Naive thymus-derived CD8-positive, alpha-beta T cell (primary cell): Measurements from ENCODE around the gene AMH. TPM values are rescaled to one million over a fixed set of nuclear protein-coding genes. Genes with fewer than 3 reads are reported as not detected.
A peak's percentile ranks its signal among the peaks of the same experiment; 100 is the strongest.

Experiments used
- ATAC-seq, 2 donors: fragments of 150-1000 bp; cut with Tn5 transposase in 1 of 2; sonication (Bioruptor Pico), chemical (Tn5 transposase) in 1 of 2; 1 replicate in 1 of 2; 2 replicates in 1 of 2; pipeline ENCODE4 v1.10.0; 2021; ENCODE audit warnings: mild to moderate bottlenecking in 2 of 2, moderate library complexity in 2 of 2
- POLR2A ChIA-PET: fragments of 350-600 bp; sonication (Branson Sonifier 250); formaldehyde crosslinking; loops from one replicate; lab custom pipeline; 2021; ENCODE audit warnings: antibody characterized with exemption; lab: Charles Lee
- DNase-seq, 10 donors: peaks; one replicate each; pipeline versions ENCODE4 v3.0.0 to v3.0.0-alpha.2; 2020 to 2022
- H3K27ac Mint-ChIP-seq, 10 donors: one replicate each; pipeline ENCODE4 v1.8.0; 2020 to 2022; ENCODE audit warnings: mild to moderate bottlenecking in 10 of 10, mixed read lengths in 10 of 10, moderate library complexity in 4 of 10, inconsistent platforms in 1 of 10
- H3K27me3 Mint-ChIP-seq, 5 donors: one replicate each; pipeline ENCODE4 v1.8.0; 2021 to 2022; ENCODE audit warnings: mixed read lengths in 5 of 5
- H3K36me3 Mint-ChIP-seq, 3 donors: one replicate each; pipeline ENCODE4 v1.8.0; 2020 to 2022; ENCODE audit warnings: mixed read lengths in 3 of 3, mild to moderate bottlenecking in 2 of 3, inconsistent platforms in 1 of 3
- H3K4me1 Mint-ChIP-seq, 4 donors: one replicate each; pipeline ENCODE4 v1.8.0; 2021 to 2022; ENCODE audit warnings: mixed read lengths in 4 of 4
- H3K4me3 Mint-ChIP-seq, 10 donors: one replicate each; pipeline ENCODE4 v1.8.0; 2020 to 2022; ENCODE audit warnings: mild to moderate bottlenecking in 10 of 10, mixed read lengths in 10 of 10, moderate library complexity in 6 of 10, inconsistent platforms in 1 of 10
- H3K9me3 Mint-ChIP-seq, 9 donors: one replicate each; pipeline ENCODE4 v1.8.0; 2020 to 2022; ENCODE audit warnings: mixed read lengths in 9 of 9, mild to moderate bottlenecking in 3 of 9, inconsistent platforms in 1 of 9, moderate library complexity in 1 of 9
- polyA plus RNA-seq, 3 donors: library from polyadenylated mRNA; unstranded; fragments of 300-500 nt; fragmentation: Illumina TruSeq; gene quantifications; one replicate each; pipeline ENCODE4 v1.2.3, GENCODE V29; 2021
- total RNA-seq, 8 experiments: library from RNA in 2 of 8; stranded (reverse) in 2 of 8; gene quantifications; one replicate each; pipeline ENCODE4 v1.2.3 and lab custom pipeline; 2021 to 2026

Gene AMH
- total and polyA plus RNA-seq, 5 experiments from 2014 or later = 13.6 to 14.0 TPM; not detected in 3

- Mint-ChIP-seq H3K27ac (peak overlapping the region; percentile 66 to 96 (median 92)), H3K9me3 (peaks cover 0 to 2% (median 0%) of the 10 kb centered on the region in 9 donors), H3K27me3 (no peaks in the 10 kb centered on the region), H3K4me1 (peaks cover 10 to 54% (median 34%) of the 10 kb centered on the region in 4 donors), H3K4me3 (peak overlapping the region; percentile 87 to 97 (median 90)), H3K36me3 (peaks cover 0 to 25% (median 5%) of the 10 kb centered on the region in 3 donors)
- no peak for DNase-seq
- POLR2A ChIA-PET = interaction anchor here (0.7 to 11.8 kb wide), 5 partner anchors 14 to 337 kb away, joined by 3 to 370 read pairs (median 5); partner anchors contain the start of genes AMH, JSRP1, PLEKHJ1 and SF3A2
- peak in 1 of 2 donors; percentile 5 for ATAC-seq
Measured at GRCh38 chr19:2268861-2269243, 19.7 kb downstream of the AMH start.

GRCh38 chr19:2269244-2270156 is 20.4 kb downstream of the AMH start:
- H3K27me3 Mint-ChIP-seq = no peaks in the 10 kb centered on the region
- ATAC-seq (peak; percentile 77 to 85), DNase-seq (peak; percentile 98 to 100 (median 99))
- peaks cover 15 to 55% (median 40%) of the 10 kb centered on the region in 4 donors for H3K4me1 Mint-ChIP-seq
- H3K27ac Mint-ChIP-seq = peak overlapping the region; percentile 76 to 96 (median 93)
- H3K4me3 Mint-ChIP-seq = peak overlapping the region; percentile 87 to 97 (median 90)
- peaks cover 0 to 28% (median 5%) of the 10 kb centered on the region in 3 donors for H3K36me3 Mint-ChIP-seq
- POLR2A ChIA-PET = interaction anchor here (0.7 to 12.1 kb wide), 22 partner anchors 14 to 372 kb away, joined by 3 to 370 read pairs (median 4); partner anchors contain the start of genes AMH, JSRP1, LINGO3 and PEAK3
- H3K9me3 Mint-ChIP-seq = peaks cover 0 to 2% (median 0%) of the 10 kb centered on the region in 9 donors

- Mint-ChIP-seq H3K36me3 (peaks cover 0 to 30% (median 5%) of the 10 kb centered on the region in 3 donors), H3K9me3 (peaks cover 0 to 2% (median 0%) of the 10 kb centered on the region in 9 donors), H3K4me1 (peaks cover 18 to 54% (median 44%) of the 10 kb centered on the region in 4 donors), H3K27me3 (no peaks in the 10 kb centered on the region), H3K4me3 (peak overlapping the region; percentile 87 to 97 (median 90)), H3K27ac (peak overlapping the region; percentile 76 to 96 (median 93))
- POLR2A ChIA-PET = interaction anchor here (0.8 to 12.1 kb wide), 21 partner anchors 15 to 349 kb away, joined by 3 to 370 read pairs (median 5); partner anchors contain the start of genes AMH, JSRP1, LINGO3 and PEAK3
- DNase-seq (peak in 2 of 10 donors; percentile 36 to 52), ATAC-seq (no peak)
Measured at GRCh38 chr19:2270157-2270422, 21.0 kb downstream of the AMH start.

- H3K36me3 Mint-ChIP-seq = peaks cover 0 to 31% (median 5%) of the 10 kb centered on the region in 3 donors
- no peaks in the 10 kb centered on the region for H3K27me3 Mint-ChIP-seq
- POLR2A ChIA-PET = interaction anchor here (0.6 to 12.1 kb wide), 19 partner anchors 15 to 348 kb away, joined by 3 to 370 read pairs (median 5); partner anchors contain the start of genes AMH, GADD45B, JSRP1 and LINGO3
- H3K4me1 Mint-ChIP-seq = peaks cover 18 to 55% (median 46%) of the 10 kb centered on the region in 4 donors
- H3K9me3 Mint-ChIP-seq = peaks cover 0 to 2% (median 0%) of the 10 kb centered on the region in 9 donors
- peak overlapping the region; percentile 87 to 97 (median 90) for H3K4me3 Mint-ChIP-seq
- ATAC-seq = peak; percentile 25 to 35
- H3K27ac Mint-ChIP-seq = peak overlapping the region in 9 of 10 donors; percentile 69 to 96 (median 92)
- DNase-seq = peak; percentile 61 to 85 (median 68)
Measured at GRCh38 chr19:2270423-2271233, 21.5 kb downstream of the AMH start.

- Mint-ChIP-seq H3K27me3 (no peaks in the 10 kb centered on the region), H3K4me1 (peaks cover 18 to 52% (median 42%) of the 10 kb centered on the region in 4 donors), H3K36me3 (peaks cover 0 to 31% (median 5%) of the 10 kb centered on the region in 3 donors), H3K27ac (peak overlapping the region; percentile 90 to 96 (median 94)), H3K4me3 (peak overlapping the region; percentile 88 to 97 (median 90)), H3K9me3 (peaks cover 0 to 2% (median 0%) of the 10 kb centered on the region in 9 donors)
- DNase-seq (peak in 3 of 10 donors; percentile 13 to 63 (median 34)), ATAC-seq (no peak)
- POLR2A ChIA-PET = interaction anchor here (0.6 to 12.1 kb wide), 21 partner anchors 14 to 347 kb away, joined by 3 to 370 read pairs (median 6); partner anchors contain the start of genes AMH, GADD45B, JSRP1 and LINGO3
Measured at GRCh38 chr19:2271234-2272103, 22.3 kb downstream of the AMH start.

- peaks cover 19 to 41% (median 38%) of the 10 kb centered on the region in 4 donors for H3K4me1 Mint-ChIP-seq
- H3K27ac Mint-ChIP-seq = peak overlapping the region; percentile 79 to 95 (median 88)
- peak overlapping the region; percentile 36 to 89 (median 72) for H3K4me3 Mint-ChIP-seq
- peaks cover 0 to 36% (median 5%) of the 10 kb centered on the region in 3 donors for H3K36me3 Mint-ChIP-seq
- no peaks in the 10 kb centered on the region for H3K27me3 Mint-ChIP-seq
- H3K9me3 Mint-ChIP-seq = peaks cover 0 to 2% (median 0%) of the 10 kb centered on the region in 9 donors
- DNase-seq = peak; percentile 64 to 90 (median 78)
- ATAC-seq = peak; percentile 24 to 44
- POLR2A ChIA-PET = interaction anchor here (0.7 to 12.1 kb wide), 16 partner anchors 12 to 397 kb away, joined by 3 to 370 read pairs (median 7); partner anchors contain the start of genes AMH, GADD45B, JSRP1 and LSM7
Measured at GRCh38 chr19:2273356-2274184, 24.4 kb downstream of the AMH start.

- no peak for DNase-seq
- POLR2A ChIA-PET = interaction anchor here (0.6 to 12.1 kb wide), 19 partner anchors 11 to 398 kb away, joined by 3 to 370 read pairs (median 7); partner anchors contain the start of genes AMH, GADD45B, JSRP1 and LSM7
- peaks cover 19 to 39% (median 37%) of the 10 kb centered on the region in 4 donors for H3K4me1 Mint-ChIP-seq
- H3K4me3 Mint-ChIP-seq = peak overlapping the region; percentile 15 to 89 (median 66)
- H3K36me3 Mint-ChIP-seq = peaks cover 0 to 36% (median 5%) of the 10 kb centered on the region in 3 donors
- H3K9me3 Mint-ChIP-seq = peaks cover 0 to under 1% (median 0%) of the 10 kb centered on the region in 9 donors
- ATAC-seq = no peak
- H3K27me3 Mint-ChIP-seq = no peaks in the 10 kb centered on the region
- H3K27ac Mint-ChIP-seq = peak overlapping the region; percentile 79 to 95 (median 88)
Measured at GRCh38 chr19:2274185-2274711, 25.1 kb downstream of the AMH start.

GRCh38 chr19:2274931-2275535 is 25.9 kb downstream of the AMH start:
- H3K27ac Mint-ChIP-seq = peak overlapping the region in 9 of 10 donors; percentile 31 to 94 (median 87)
- ATAC-seq (peak; percentile 17 to 24), DNase-seq (peak in 5 of 10 donors; percentile 56 to 85 (median 64))
- POLR2A ChIA-PET = interaction anchor here (0.6 to 12.1 kb wide), 17 partner anchors 11 to 201 kb away, joined by 3 to 370 read pairs (median 7); partner anchors contain the start of genes AMH, GADD45B, JSRP1 and LSM7
- peak overlapping the region in 8 of 10 donors; percentile 13 to 79 (median 32) for H3K4me3 Mint-ChIP-seq
- no peaks in the 10 kb centered on the region for H3K27me3 Mint-ChIP-seq
- H3K4me1 Mint-ChIP-seq = peaks cover 19 to 39% (median 37%) of the 10 kb centered on the region in 4 donors
- H3K9me3 Mint-ChIP-seq = no peaks in the 10 kb centered on the region
- peaks cover 0 to 31% (median 5%) of the 10 kb centered on the region in 3 donors for H3K36me3 Mint-ChIP-seq

GRCh38 chr19:2275588-2276428 is 26.7 kb downstream of the AMH start:
- Mint-ChIP-seq H3K27me3 (no peaks in the 10 kb centered on the region), H3K27ac (peak overlapping the region in 1 of 10 donors; percentile 88), H3K4me1 (peaks cover 19 to 41% (median 38%) of the 10 kb centered on the region in 4 donors), H3K4me3 (no peak overlapping the region), H3K36me3 (peaks cover 0 to 31% (median 5%) of the 10 kb centered on the region in 3 donors), H3K9me3 (no peaks in the 10 kb centered on the region)
- POLR2A ChIA-PET = interaction anchor here (0.6 to 12.1 kb wide), 12 partner anchors 10 to 182 kb away, joined by 3 to 370 read pairs (median 10); partner anchors contain the start of genes AMH, JSRP1, LSM7 and PEAK3
- ATAC-seq (no peak), DNase-seq (peak in 1 of 10 donors; percentile 50)
